ENCODE data around the gene F13A1.

F13A1 gene

DNA sequence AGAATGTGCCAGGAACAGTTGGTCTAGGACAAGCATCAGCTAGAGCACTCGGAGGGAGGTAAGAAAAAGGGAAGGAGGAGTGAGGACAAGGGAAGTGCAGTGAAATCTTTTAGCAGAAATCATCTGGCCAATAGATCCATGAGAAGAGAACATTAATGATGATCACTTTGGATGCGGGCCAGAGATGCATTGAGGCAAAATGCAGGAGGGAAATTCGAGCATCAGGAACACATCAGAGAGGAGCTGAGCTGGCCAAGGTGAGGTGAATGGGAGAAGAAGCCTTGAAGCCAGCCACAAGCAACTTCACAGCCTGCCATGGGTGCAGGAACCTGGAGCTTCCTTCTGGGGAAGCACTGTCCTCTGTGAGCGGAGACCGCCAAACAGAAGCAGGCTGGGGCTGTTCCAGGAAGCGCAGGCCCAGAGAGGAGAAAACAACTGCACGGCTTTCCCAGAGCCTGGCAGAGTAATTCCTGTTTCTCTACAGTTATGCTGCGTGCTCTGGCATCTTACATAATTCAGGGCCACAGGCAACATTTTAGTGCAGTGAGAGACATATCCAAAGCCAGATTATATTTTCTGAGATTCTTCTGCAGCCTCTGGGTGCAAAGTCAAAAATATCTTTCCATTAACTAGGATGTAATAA, 143.8 kb downstream of the F13A1 start:
- TF ChIP-seq, protein P1, sequence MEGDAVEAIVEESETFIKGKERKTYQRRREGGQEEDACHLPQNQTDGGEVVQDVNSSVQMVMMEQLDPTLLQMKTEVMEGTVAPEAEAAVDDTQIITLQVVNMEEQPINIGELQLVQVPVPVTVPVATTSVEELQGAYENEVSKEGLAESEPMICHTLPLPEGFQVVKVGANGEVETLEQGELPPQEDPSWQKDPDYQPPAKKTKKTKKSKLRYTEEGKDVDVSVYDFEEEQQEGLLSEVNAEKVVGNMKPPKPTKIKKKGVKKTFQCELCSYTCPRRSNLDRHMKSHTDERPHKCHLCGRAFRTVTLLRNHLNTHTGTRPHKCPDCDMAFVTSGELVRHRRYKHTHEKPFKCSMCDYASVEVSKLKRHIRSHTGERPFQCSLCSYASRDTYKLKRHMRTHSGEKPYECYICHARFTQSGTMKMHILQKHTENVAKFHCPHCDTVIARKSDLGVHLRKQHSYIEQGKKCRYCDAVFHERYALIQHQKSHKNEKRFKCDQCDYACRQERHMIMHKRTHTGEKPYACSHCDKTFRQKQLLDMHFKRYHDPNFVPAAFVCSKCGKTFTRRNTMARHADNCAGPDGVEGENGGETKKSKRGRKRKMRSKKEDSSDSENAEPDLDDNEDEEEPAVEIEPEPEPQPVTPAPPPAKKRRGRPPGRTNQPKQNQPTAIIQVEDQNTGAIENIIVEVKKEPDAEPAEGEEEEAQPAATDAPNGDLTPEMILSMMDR (IDR thresholded peaks at IDR 0.05; ENCODE audit: insufficient read depth, low read depth, low read length, missing control alignments): no peak
- no peak overlapping the region for H3K4me3 ChIP-seq (ENCODE audit: low read length)
- DNase-seq (ENCODE audit: low read depth): no peak

DNA sequence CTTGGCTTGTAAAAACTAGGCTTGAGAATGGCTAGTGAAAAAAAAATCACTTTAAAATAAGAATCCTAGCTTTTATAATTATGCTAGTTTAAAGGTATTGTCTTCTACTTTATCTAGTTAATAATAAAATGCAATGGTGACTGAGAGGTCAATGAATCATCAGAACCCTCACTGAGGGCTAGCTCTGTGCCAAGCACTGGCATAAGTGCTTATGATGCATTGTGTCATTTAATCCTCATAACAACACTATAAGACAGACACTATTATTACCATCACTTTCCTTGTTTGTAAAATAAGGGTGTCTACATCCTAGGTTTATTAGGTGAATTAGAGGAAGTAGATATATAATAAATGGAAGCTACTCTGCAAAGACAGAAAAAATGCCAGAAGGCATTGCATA, 144.3 kb downstream of the F13A1 start:
- no peak overlapping the region for H3K4me3 ChIP-seq (ENCODE audit: low read length)
- TF ChIP-seq, protein P1 (IDR thresholded peaks at IDR 0.05; ENCODE audit: insufficient read depth, low read depth, low read length, missing control alignments): no peak
- no peak for DNase-seq (ENCODE audit: low read depth)

DNA sequence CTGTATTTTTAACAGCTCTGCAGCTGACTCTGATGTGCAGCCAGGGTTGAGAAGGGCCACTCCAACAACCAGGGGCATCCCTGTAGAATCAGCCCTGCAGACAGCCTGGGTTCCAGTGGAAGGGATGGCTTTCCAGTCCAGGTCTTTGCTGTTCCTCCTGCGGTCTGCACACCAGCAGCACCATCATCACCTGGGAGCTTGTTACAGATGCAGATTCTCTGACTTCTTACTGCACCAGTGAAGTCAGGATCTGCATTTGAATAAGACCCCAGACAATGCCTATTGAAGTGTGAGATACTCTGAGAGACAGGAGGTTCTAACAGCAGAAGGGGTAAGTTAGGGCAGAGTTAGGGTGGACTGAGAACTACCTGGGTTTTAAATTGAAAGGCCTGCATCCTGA, 151.3 kb downstream of the F13A1 start:
- DNase-seq (ENCODE audit: low read depth): no peak
- TF ChIP-seq, protein P1 (IDR thresholded peaks at IDR 0.05; ENCODE audit: insufficient read depth, low read depth, low read length, missing control alignments): no peak
- H3K4me3 ChIP-seq (ENCODE audit: low read length): no peak overlapping the region

DNA sequence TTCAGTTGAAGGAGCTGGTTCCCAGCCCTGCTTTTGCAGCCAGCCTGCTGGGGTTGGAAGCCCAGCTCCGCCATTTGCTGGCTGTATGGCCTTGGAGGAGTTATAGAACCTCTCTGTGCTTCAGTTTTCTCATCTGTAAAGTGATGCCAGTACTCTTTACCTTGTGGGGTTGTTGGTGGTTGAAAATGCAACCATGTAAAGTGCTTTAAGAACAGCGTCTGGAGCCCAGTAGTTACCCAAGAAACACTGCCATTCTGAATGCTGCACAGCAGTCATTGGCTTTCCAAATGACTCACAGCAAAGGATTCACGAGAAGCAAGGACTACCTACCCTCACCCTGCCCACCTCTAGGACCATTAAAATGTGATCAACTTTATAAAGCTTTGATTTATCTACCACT, 154.4 kb downstream of the F13A1 start:
- H3K4me3 ChIP-seq (ENCODE audit: low read length): no peak overlapping the region
- TF ChIP-seq, protein P1 (IDR thresholded peaks at IDR 0.05; ENCODE audit: insufficient read depth, low read depth, low read length, missing control alignments): no peak
- DNase-seq (ENCODE audit: low read depth): no peak

DNA sequence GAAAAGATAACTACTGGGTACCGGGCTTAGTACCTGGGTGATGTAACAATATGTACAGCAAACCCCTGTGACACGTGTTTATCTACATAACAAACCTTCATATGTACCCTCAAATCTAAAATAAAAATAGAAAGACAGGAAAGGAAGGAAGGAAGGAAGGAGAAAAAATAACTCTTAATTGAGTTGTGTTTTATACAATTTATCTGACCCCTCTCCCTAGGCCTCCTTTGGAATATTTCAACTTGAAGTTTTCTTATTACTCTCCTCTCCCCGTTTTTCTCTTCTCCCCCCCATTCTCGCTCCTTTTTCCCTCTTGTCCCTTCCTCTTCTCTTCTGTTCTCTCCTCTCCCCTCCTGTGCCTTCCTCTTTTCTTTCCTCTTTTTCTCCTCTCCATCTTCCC, 156.1 kb downstream of the F13A1 start:
- H3K4me3 ChIP-seq (ENCODE audit: low read length): no peak overlapping the region
- no peak for DNase-seq (ENCODE audit: low read depth)
- TF ChIP-seq, protein P1 (IDR thresholded peaks at IDR 0.05; ENCODE audit: insufficient read depth, low read depth, low read length, missing control alignments): no peak

DNA sequence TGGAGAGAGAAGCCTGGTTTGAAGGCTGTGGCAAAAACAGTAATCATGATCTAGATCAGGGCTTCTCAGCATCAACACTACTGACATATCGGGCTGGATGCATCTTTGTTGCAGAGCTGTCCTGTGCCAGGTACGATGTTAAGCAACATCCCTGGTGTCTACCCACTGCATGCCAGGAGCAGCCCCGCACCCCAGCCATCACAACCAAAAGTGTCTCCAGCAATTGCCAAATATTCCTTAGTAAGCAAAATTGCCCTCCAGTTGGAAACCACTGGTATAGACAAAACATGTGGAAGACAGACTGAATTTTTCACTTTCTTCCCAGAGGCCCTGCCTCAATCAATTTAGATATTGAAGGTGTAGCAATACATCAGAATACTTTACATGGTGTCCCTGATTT, 166.1 kb downstream of the F13A1 start:
- DNase-seq (ENCODE audit: low read depth): no peak
- no peak overlapping the region for H3K4me3 ChIP-seq (ENCODE audit: low read length)
- TF ChIP-seq, protein P1 (IDR thresholded peaks at IDR 0.05; ENCODE audit: insufficient read depth, low read depth, low read length, missing control alignments): no peak

DNA sequence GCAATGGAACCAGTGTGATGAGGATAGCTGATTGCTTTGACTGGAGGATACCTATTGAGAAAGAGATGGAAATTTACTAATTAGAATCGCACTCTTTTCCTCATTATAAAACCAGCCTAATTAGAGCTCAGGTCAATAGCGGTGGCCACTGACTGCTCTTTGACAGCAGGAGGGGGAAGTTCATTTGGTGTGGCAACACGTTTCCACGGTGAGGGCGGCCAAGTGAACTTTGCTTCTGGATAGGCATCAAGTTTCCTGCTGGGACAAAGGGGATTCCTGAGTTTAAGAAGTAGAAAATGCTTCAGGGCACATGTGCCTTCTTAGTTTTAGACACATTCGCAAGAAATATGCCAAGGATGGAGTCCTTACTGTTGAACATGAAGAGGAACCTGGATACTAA, 168.4 kb downstream of the F13A1 start:
- TF ChIP-seq, protein P1 (IDR thresholded peaks at IDR 0.05; ENCODE audit: insufficient read depth, low read depth, low read length, missing control alignments): no peak
- H3K4me3 ChIP-seq (ENCODE audit: low read length): no peak overlapping the region
- DNase-seq (ENCODE audit: low read depth): no peak

All from epithelial cell of esophagus (primary cell).